ENCODE measurements around the gene RPH3AL. TPM values are rescaled to one million over a fixed set of nuclear protein-coding genes. Genes with fewer than 3 reads are reported as not detected.

Gene RPH3AL, protein sequence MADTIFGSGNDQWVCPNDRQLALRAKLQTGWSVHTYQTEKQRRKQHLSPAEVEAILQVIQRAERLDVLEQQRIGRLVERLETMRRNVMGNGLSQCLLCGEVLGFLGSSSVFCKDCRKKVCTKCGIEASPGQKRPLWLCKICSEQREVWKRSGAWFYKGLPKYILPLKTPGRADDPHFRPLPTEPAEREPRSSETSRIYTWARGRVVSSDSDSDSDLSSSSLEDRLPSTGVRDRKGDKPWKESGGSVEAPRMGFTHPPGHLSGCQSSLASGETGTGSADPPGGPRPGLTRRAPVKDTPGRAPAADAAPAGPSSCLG
- total RNA-seq (2014; rRNA removed; shearing (Covaris generic)): 2.6 and 3.0 TPM in 2 replicates

DNA sequence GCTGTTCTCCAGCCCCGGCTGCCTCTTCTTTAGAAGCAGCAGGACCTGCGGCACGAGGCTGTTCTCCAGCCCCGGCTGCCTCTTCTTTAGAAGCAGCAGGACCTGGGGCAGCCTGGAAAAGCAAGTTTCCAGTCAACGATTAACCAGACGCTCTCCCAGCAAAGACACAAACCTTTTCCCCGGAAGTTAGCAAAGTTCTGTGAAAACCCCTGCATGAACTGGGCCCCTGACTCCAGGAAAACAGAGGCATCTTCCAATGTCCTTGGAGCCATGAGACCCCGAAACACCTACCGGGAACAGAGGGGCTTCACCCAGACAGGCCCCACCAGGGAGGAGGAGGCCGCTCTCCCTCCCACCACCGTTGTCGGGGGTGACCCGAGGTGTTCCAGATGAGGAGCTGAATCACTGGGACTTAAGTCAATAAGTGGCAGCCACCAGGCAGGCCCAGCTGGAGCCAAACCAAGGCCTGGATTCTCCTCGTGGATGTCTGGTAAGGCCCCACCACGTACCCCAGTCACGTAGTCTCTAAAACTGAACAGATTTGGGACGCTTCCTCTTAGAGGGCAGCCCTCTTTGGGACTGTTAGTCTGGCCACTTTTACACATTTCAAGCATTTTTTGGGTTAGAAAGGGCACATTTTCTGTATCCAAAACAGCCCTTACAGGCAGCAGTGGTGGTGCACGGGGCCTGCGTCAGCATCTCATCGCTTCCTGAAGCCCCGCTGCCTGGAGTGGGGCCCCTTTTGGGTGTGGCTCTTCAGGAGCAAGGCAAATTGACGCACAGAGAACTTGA, at the start of gene RPH3AL:
Gene RPH3AL (minus strand): TSS at position 387 of the 792 bp plus-strand sequence. CDS start 25,264 bp downstream, outside the sequence.
- H3K9me3 ChIP-seq (replicated peaks): no peaks in the 10 kb centered on the region
- peak; percentile 64 to 73 for DNase-seq
- H3K27ac ChIP-seq: peak within 1 kb of the TSS; percentile 81

DNA sequence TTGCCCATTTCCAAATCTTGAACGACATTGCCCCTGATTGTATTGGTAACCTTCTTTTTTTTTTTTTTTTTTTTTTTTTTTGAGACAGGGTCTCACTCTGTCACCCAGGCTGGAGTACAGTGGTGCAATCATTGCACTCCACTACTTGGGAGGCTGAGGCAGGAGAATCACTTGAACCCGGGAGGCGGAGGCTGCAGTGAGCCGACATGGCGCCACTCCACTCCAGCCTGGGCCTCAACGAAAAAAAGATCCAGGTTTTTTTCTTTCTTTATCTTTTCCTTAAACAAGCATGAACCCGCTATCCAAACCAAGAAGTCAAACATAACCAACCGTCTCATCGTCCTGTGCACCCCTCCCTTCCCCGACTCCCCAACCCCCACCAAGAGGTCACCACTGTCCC, 47.6 kb upstream of the RPH3AL start:
- H3K36me3 ChIP-seq: no peaks in the 10 kb centered on the region
- no peaks in the 10 kb centered on the region for H3K27me3 ChIP-seq
- H3K4me1 ChIP-seq: no peaks in the 10 kb centered on the region
- H3K9me3 ChIP-seq (replicated peaks): no peaks in the 10 kb centered on the region
- no peak overlapping the region for H3K27ac ChIP-seq
- no peak overlapping the region for H3K4me3 ChIP-seq
- no peak for DNase-seq

More for the DNA sequence above, at the start of gene RPH3AL:
- no peaks in the 10 kb centered on the region for H3K36me3 ChIP-seq
- no peaks in the 10 kb centered on the region for H3K27me3 ChIP-seq
- peaks cover 4% of the 10 kb centered on the region; the same call in 1 of the 2 replicates for H3K4me1 ChIP-seq
- peak within 1 kb of the TSS; percentile 64 for H3K4me3 ChIP-seq

DNA sequence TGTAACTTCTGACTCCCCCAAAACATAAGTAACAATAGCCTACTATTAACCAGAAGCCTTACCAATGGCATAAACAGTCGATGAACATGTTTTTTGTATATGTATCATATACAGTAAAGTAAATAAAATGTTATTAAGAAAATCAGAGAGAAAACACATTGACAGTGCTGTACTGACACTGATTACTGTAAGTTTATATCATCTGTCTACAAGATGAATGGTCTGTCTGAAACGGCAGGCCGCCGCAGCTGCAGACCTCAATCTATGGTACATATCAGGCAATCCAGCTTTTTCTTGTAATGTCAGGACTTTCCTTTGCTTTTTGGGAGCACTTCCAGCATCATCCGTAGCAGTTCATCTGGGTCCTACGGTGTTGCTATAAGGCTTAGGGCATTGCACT, 44.2 kb upstream of the RPH3AL start:
- H3K4me3 ChIP-seq: no peak overlapping the region
- no peaks in the 10 kb centered on the region for H3K9me3 ChIP-seq (replicated peaks)
- no peaks in the 10 kb centered on the region for H3K27me3 ChIP-seq
- no peak for DNase-seq
- H3K36me3 ChIP-seq: no peaks in the 10 kb centered on the region
- H3K27ac ChIP-seq: no peak overlapping the region
- no peaks in the 10 kb centered on the region for H3K4me1 ChIP-seq

DNA sequence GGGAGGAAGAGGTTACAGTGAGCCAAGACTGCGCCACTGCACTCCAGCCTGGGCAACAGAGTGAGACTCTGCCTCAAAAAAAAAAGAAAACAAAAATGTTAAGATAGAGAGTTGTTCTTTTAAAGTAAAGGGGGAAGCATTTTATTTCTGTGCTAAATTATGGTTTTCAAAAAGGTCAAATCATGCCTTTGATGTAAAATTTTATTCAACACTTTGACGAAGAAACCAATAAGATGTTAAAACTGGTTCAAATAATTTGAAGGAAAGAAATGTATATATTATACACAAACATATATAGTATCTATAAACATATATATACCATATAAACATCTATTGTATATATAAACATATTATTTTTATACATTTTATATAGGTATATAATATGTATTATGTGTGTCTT, 43.4 kb upstream of the RPH3AL start:
- Histone ChIP-seq H3K27me3 (no peaks in the 10 kb centered on the region), H3K27ac (no peak overlapping the region), H3K36me3 (no peaks in the 10 kb centered on the region), H3K9me3 (replicated peaks) (no peaks in the 10 kb centered on the region), H3K4me1 (no peaks in the 10 kb centered on the region), H3K4me3 (no peak overlapping the region)
- no peak for DNase-seq

DNA sequence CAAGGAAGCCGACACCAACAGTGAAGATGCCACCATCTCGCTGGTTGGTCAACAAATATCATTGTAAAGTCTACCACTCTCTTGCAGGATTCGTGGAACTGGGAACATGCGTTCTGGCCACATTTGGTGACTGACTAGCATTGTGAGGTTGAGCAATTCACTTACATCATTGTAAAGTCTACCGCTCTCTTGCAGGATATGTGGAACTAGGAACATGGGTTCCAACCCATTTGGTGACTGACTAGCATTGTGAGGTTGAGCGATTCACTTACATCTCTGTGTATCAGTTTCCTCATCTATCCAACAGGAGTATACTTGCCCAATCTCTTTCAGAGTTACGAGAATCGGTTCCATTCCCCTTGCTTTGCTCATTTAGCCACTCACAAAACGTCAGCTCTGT, 42.6 kb upstream of the RPH3AL start:
- H3K27me3 ChIP-seq: no peaks in the 10 kb centered on the region
- no peak overlapping the region for H3K4me3 ChIP-seq
- H3K9me3 ChIP-seq (replicated peaks): no peaks in the 10 kb centered on the region
- no peaks in the 10 kb centered on the region for H3K4me1 ChIP-seq
- H3K27ac ChIP-seq: no peak overlapping the region
- H3K36me3 ChIP-seq: no peaks in the 10 kb centered on the region
- DNase-seq: no peak

DNA sequence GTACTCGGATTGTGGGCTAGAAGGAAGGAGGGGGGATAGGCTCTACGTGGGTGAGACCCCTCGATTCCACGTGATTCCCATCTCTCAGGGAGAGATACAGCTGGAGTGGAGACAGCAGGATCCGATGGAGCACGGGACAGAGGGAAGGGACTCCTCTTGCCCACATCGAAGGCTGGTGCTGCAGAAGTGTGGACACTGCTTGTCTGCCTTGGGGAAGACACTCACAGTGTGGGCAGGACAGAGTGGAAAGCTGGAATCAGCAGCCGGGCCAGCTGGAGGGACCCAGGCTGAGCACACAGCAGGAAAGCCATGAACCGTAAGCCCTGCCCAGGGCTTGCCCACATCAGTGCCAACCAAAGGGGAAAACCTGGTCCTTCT, 42.1 kb upstream of the RPH3AL start:
- H3K36me3 ChIP-seq: no peaks in the 10 kb centered on the region
- DNase-seq: no peak
- no peaks in the 10 kb centered on the region for H3K4me1 ChIP-seq
- no peak overlapping the region for H3K27ac ChIP-seq
- no peaks in the 10 kb centered on the region for H3K27me3 ChIP-seq
- H3K4me3 ChIP-seq: no peak overlapping the region
- no peaks in the 10 kb centered on the region for H3K9me3 ChIP-seq (replicated peaks)

DNA sequence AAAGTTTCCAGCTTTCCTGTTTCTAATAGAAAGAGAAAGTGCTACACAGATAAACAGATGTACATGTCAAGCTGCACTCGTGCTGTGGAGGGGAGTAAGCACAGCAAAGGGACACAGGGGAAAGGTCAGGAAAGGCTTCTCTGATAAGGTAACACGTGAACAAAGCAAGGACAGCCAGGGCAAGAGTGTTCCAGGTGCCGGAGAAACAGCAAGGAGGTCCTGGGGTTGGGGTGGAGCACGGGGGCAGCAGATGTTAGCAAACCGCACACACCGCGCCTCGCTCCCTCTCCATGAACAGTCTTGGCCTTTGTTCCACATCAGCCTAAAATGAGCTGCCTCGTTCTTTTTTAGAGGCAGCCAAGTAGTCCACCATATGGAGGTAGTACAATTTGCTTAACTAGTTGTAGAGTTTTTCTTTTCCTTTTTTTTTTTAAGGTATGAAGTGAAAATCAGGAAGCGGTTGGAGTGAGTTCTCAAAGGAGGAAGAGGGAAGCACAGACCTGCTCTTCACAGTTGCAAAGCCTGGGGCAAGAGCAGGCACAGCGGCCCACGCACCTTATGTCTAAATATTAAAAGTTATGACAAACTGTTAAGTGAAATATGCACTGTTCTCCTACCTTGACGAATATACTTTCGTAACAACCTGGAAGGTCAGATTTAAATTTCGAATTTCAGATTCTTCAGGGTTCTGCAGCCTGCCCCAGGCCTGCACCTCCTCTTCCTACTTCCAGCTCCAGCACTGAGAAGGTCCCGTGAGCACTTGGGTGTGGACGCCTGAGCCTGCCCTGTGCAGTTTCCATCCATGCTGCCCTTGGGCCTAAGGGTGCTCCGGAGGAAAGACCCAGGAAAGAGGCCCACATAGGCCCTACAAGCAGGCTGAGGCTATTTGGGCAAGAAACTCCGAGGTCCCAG, 41.5 kb upstream of the RPH3AL start:
- H3K36me3 ChIP-seq: no peaks in the 10 kb centered on the region
- H3K27ac ChIP-seq: no peak overlapping the region
- DNase-seq: no peak
- no peaks in the 10 kb centered on the region for H3K27me3 ChIP-seq
- H3K4me3 ChIP-seq: no peak overlapping the region
- no peaks in the 10 kb centered on the region for H3K9me3 ChIP-seq (replicated peaks)
- no peaks in the 10 kb centered on the region for H3K4me1 ChIP-seq

DNA sequence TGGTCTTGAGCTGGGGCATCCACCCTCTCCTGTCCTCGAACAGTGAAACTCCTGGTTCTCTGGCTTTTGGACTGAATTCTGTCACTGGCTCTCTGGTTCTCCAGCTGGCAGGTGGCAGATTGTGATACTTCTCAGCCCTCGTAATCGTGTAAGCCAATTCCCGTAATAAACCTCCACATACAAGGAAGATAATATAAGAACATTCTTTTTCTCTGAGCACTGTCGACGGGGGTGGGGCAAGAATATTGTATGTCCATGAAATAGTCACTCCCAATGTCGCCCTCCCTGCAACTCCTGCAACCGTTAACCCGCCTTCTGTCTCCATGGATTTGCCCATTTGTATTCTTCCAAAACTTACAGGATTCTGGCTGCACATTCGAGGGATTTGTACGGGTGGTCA, 39.2 kb upstream of the RPH3AL start:
- H3K9me3 ChIP-seq (replicated peaks): no peaks in the 10 kb centered on the region
- no peaks in the 10 kb centered on the region for H3K36me3 ChIP-seq
- H3K27ac ChIP-seq: no peak overlapping the region
- no peak for DNase-seq
- H3K27me3 ChIP-seq: no peaks in the 10 kb centered on the region
- no peak overlapping the region for H3K4me3 ChIP-seq
- no peaks in the 10 kb centered on the region for H3K4me1 ChIP-seq

DNA sequence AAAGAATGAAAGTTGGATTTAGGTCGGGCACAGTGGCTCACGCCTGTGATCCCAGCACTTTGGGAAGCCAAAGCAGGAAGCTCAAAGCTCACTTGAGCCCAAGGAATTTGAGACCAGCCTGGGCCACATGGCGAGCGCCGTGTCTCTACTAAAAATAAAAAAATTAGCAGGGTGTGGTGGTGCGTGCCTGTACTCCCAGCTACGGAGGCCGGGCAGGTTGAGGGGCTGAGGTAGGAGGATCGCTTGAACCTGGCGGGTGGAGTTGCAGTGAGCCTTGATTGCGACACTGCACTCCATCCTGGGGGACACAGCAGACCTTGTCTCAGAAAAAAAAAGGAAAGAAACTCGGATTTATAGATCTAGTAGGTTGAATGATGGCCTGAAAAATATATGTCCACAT, 37.4 kb upstream of the RPH3AL start:
- Histone ChIP-seq H3K36me3 (no peaks in the 10 kb centered on the region), H3K27me3 (peaks cover 2% of the 10 kb centered on the region), H3K9me3 (replicated peaks) (no peaks in the 10 kb centered on the region), H3K27ac (no peak overlapping the region), H3K4me1 (no peaks in the 10 kb centered on the region), H3K4me3 (no peak overlapping the region)
- no peak for DNase-seq

DNA sequence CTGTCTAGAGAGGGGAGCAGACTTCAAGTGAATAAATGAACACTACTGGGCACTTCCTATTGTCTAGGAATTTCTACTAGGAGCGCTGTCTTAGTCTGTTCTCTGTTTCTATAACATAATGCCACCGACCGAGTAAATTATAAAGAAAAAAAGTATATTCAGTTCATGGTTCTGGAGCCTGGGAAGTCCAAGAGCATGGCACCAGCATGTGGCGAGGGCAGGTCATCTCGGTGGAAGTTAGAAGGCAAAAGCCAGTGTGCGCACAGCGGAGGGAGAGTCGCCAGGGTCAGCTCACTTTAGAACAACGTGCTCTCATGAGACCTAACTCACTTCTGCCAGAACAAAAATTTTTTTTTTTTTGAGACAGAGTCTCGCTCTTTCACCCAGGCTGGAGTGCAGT, 35.5 kb upstream of the RPH3AL start:
- H3K4me1 ChIP-seq: 0 out of 2 replicates have a peak, but pooled peaks cover 4% of the 10 kb centered on the region
- no peak for DNase-seq
- H3K27ac ChIP-seq: no peak overlapping the region
- H3K9me3 ChIP-seq (replicated peaks): no peaks in the 10 kb centered on the region
- no peaks in the 10 kb centered on the region for H3K36me3 ChIP-seq
- H3K27me3 ChIP-seq: peaks cover 11% of the 10 kb centered on the region
- no peak overlapping the region for H3K4me3 ChIP-seq

DNA sequence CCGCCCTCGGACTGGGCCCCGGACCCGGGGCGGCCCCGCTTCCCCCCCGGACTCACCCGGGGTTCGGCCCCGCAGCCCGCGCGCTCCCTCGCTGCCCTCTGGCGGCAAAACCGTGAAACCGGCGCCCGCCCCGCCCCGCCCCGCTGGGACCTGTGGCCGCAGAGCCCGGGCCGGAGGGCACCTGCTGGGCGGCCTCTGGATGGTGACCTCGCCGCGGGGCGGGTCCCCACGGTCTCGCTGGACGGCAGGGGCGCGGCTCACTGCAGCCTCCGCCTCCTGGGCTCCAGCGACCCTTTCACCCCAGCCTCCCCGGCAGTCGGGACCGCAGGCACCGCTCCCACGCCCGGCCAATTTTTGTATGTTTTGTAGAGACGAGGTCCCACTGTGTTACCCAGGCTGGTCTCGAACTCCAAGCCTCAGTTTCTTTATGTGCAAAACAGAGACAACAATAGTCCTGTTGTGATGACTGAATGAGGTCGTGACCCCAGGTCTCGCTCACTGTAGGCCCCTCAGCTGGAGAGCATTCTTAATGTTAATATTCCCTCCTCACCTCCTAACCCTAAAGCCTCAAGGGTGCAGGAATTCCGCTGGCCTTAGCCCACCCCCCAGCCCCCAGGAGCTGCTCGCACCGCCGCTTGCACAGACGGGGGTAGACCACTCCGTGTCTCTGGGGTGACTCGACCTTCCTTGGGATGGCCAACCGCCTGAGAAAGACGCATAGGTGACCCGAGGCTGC, 33.7 kb upstream of the RPH3AL start:
- H3K27me3 ChIP-seq: peaks cover 13% of the 10 kb centered on the region
- DNase-seq: peak; percentile 50
- peak overlapping the region; percentile 47 for H3K4me3 ChIP-seq
- H3K9me3 ChIP-seq (replicated peaks): no peaks in the 10 kb centered on the region
- no peak overlapping the region for H3K27ac ChIP-seq
- H3K4me1 ChIP-seq: 0 out of 2 replicates have a peak, but pooled peaks cover 9% of the 10 kb centered on the region
- H3K36me3 ChIP-seq: no peaks in the 10 kb centered on the region

DNA sequence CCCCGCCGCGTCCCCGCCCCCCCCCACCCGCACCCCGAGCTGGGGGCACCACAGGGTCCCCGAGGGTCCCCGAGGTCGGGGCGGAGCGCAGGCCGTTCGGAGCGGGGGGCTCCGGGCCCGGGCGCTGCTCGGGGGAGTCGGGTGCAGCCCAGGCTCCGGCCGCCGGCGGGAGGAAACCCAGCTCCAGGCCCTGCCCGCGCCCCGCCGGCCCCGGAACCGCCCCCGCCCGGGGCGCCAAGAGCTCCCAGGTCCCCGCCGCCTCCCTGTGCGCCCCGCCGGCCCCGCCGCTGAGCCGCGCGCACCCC, 33.2 kb upstream of the RPH3AL start:
- H3K27me3 ChIP-seq: peaks cover 13% of the 10 kb centered on the region
- H3K4me3 ChIP-seq: peak overlapping the region; percentile 47
- no peaks in the 10 kb centered on the region for H3K36me3 ChIP-seq

DNA sequence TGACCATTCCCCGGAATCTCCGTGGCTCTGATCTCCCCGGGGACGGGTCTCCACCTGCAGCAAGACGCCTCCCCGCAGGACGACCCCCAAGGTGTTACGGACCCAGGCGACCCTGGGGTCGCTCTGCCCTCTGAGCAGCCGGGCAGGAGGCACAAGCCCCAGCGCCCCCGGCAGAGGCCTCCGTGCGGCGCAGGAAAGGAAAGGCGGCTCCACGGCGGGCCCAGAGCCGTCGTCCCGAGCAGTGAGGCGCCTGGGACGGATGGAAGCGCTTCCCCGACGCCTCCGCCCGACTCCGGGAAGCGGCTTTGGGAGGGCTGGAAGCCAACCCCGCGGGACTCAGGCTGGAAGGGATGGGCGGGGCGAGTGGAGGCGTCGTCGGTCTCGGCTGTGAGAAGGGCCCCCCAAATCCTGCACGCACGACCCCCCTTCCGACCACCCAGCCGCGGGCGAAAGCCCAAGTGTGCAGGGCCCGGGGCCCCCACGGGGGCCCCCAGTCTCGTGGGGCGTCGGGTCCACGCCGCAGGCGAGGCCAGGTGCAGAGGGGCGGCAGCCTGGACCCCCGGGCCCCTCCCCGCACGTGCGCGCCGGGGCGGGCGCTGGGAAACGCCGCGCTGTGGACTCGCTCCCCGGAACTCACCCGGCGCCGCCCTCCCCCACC, 32.7 kb upstream of the RPH3AL start:
- DNase-seq: peak; percentile 34 to 48
- H3K36me3 ChIP-seq: no peaks in the 10 kb centered on the region
- H3K9me3 ChIP-seq (replicated peaks): no peaks in the 10 kb centered on the region
- H3K27me3 ChIP-seq: peaks cover 13% of the 10 kb centered on the region
- H3K27ac ChIP-seq: no peak overlapping the region
- 0 out of 2 replicates have a peak, but pooled peaks cover 9% of the 10 kb centered on the region for H3K4me1 ChIP-seq
- H3K4me3 ChIP-seq: peak overlapping the region; percentile 47

More for the DNA sequence above, 33.2 kb upstream of the RPH3AL start:
- Histone ChIP-seq H3K9me3 (replicated peaks) (no peaks in the 10 kb centered on the region), H3K4me1 (0 out of 2 replicates have a peak, but pooled peaks cover 9% of the 10 kb centered on the region), H3K27ac (no peak overlapping the region)
- no peak for DNase-seq
